GM12891 (cell line): Measurements from ENCODE around the gene PTBP2.
"Not testable (repeated sequence)": the region's sequence is repeated elsewhere in the genome, so short reads cannot be mapped to it uniquely, and the experiment has no call there.

ENCODE experiments used
- PAX5 ChIP-seq: IDR thresholded peaks from 2 replicates; pipeline ENCODE4 v1.6.1; 2011; ENCODE audit warnings: low read length, moderate library complexity, mild to moderate bottlenecking; ENCODE audit not compliant: insufficient read depth, severe bottlenecking
- POLR2A ChIP-seq: IDR thresholded peaks from 2 replicates; pipeline ENCODE4 v1.6.1; 2011; ENCODE audit warnings: low read depth, low read length, control low read depth
- POLR2AphosphoS5 ChIP-seq: IDR thresholded peaks from 2 replicates; pipeline ENCODE4 v1.6.1; 2011; ENCODE audit warnings: low read depth, low read length, control low read depth
- SPI1 ChIP-seq: IDR thresholded peaks from 2 replicates; pipeline ENCODE4 v1.6.1; 2011; ENCODE audit warnings: low read depth, low read length, control low read depth
- TAF1 ChIP-seq: IDR thresholded peaks from 2 replicates; pipeline ENCODE4 v1.6.1; 2011; ENCODE audit warnings: low read depth, low read length, control low read depth

DNA sequence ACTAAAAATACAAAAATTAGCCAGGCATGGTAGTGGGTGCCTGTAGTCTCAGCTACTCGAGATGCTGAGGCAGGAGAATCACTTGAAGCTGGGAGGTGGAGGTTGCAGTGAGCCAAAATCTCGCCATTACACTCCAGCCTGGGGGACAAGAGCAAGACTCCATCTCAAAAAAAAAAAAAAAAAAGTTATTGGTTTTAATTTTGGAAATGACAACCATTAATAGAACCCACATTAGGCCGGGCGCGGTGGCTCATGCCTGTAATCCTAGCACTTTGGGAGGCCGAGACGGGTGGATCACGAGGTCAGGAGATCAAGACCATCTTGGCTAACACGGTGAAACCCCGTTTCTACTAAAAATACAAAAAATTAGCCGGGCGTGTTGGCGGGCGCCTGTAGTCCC is 80.1 kb downstream of the PTBP2 start:
- TF ChIP-seq TAF1, POLR2AphosphoS5, POLR2A, SPI1, PAX5: not testable (repeated sequence)
